ENCODE results near the gene SLC35B3.
"Not testable (repeated sequence)": the region's sequence is repeated elsewhere in the genome, so short reads cannot be mapped to it uniquely, and the experiment has no call there.

SLC35B3 gene

GRCh38 chr6:8405946-8406345 is 29.4 kb downstream of the SLC35B3 start:
- DNase-seq, result not testable (repeated sequence)

GRCh38 chr6:8402546-8402945 is 32.8 kb downstream of the SLC35B3 start:
- DNase-seq, result no peak

- no peak for DNase-seq
Measured at GRCh38 chr6:8400663-8401062, 34.7 kb downstream of the SLC35B3 start.

- no peak for DNase-seq
Measured at GRCh38 chr6:8392569-8392968, 42.8 kb downstream of the SLC35B3 start.

- no peak for DNase-seq
Measured at GRCh38 chr6:8391934-8392333, 43.4 kb downstream of the SLC35B3 start.

- DNase-seq, result peak; percentile 87
Measured at GRCh38 chr6:8389036-8389818, 46.1 kb downstream of the SLC35B3 start.

GRCh38 chr6:8387942-8388437 is 47.4 kb downstream of the SLC35B3 start:
- no peak for DNase-seq

GRCh38 chr6:8383584-8383983 is 51.8 kb downstream of the SLC35B3 start:
- DNase-seq, result no peak

- no peak for DNase-seq
Measured at GRCh38 chr6:8382434-8382833, 52.9 kb downstream of the SLC35B3 start.

- DNase-seq, result no peak
Measured at GRCh38 chr6:8375916-8376315, 59.4 kb downstream of the SLC35B3 start.

Measured in COR-L47 (cell line).